H9 (cell line): ENCODE measurements around the gene SLX4IP. TPM values are rescaled to one million over a fixed set of nuclear protein-coding genes. Genes with fewer than 3 reads are reported as not detected.

Experiments
- DNase-seq: peaks from one replicate; pipeline ENCODE4 v3.0.0-alpha.2; 2017
- H2AFZ ChIP-seq: one replicate; pipeline ENCODE4 v1.6.1; 2013; ENCODE audit warnings: mild to moderate bottlenecking, low read length, control low read depth, moderate library complexity
- H2AK5ac ChIP-seq: 2 replicates; pipeline ENCODE4 v1.6.1; 2013; ENCODE audit warnings: low read length, control low read depth, mixed read lengths; ENCODE audit not compliant: insufficient read length
- H2BK120ac ChIP-seq: one replicate; pipeline ENCODE4 v1.6.1; 2013; ENCODE audit warnings: low read depth, mild to moderate bottlenecking, low read length, control low read depth, inconsistent platforms; ENCODE audit not compliant: poor library complexity, severe bottlenecking
- H2BK12ac ChIP-seq: 2 replicates; pipeline ENCODE4 v1.6.1; 2013; ENCODE audit warnings: low read length, control low read depth, mixed read lengths, low read depth; ENCODE audit not compliant: insufficient read length
- H2BK15ac ChIP-seq: 2 replicates; pipeline ENCODE4 v1.6.1; 2013; ENCODE audit warnings: low read depth, low read length, control low read depth
- H2BK20ac ChIP-seq: one replicate; pipeline ENCODE4 v1.6.1; 2013; ENCODE audit warnings: low read depth, mild to moderate bottlenecking, low read length, control low read depth, inconsistent platforms; ENCODE audit not compliant: poor library complexity, severe bottlenecking
- H2BK5ac ChIP-seq: 2 replicates; pipeline ENCODE4 v1.6.1; 2013; ENCODE audit warnings: low read length, control low read depth, mixed read lengths; ENCODE audit not compliant: insufficient read length
- H3K14ac ChIP-seq: 2 replicates; pipeline ENCODE4 v1.6.1; 2013; ENCODE audit warnings: low read length, control low read depth; ENCODE audit not compliant: insufficient read depth
- H3K18ac ChIP-seq: 2 replicates; pipeline ENCODE4 v1.6.1; 2013; ENCODE audit warnings: low read depth, mild to moderate bottlenecking, mixed read lengths, low read length, control low read depth; ENCODE audit not compliant: insufficient read length
- H3K23ac ChIP-seq: 2 replicates; pipeline ENCODE4 v1.6.1; 2013; ENCODE audit warnings: low read length, control low read depth, mixed read lengths, low read depth; ENCODE audit not compliant: insufficient read length
- H3K23me2 ChIP-seq: 2 replicates; pipeline ENCODE4 v1.6.1; 2013; ENCODE audit warnings: low read depth, mild to moderate bottlenecking, mixed read lengths, low read length, control low read depth; ENCODE audit not compliant: insufficient read length, poor library complexity, severe bottlenecking
- H3K27ac ChIP-seq: 2 replicates; pipeline ENCODE4 v1.5.1; 2013; ENCODE audit warnings: low read length, control low read depth, mixed read lengths, low read depth; ENCODE audit not compliant: insufficient read length
- H3K27me3 ChIP-seq: 2 replicates; pipeline ENCODE4 v1.6.1; 2013; ENCODE audit warnings: low read length, control low read depth, inconsistent platforms; ENCODE audit not compliant: insufficient read depth
- H3K4ac ChIP-seq: 2 replicates; pipeline ENCODE4 v1.6.1; 2013; ENCODE audit warnings: low read depth, mild to moderate bottlenecking, control low read depth, inconsistent platforms, low read length, moderate library complexity
- H3K4me1 ChIP-seq: 2 replicates; pipeline ENCODE4 v1.6.1; 2013; ENCODE audit warnings: low read length, control low read depth, inconsistent platforms; ENCODE audit not compliant: insufficient read depth
- H3K4me2 ChIP-seq: 2 replicates; pipeline ENCODE4 v1.6.1; 2013; ENCODE audit warnings: low read length, control low read depth, mixed read lengths; ENCODE audit not compliant: insufficient read length, insufficient read depth
- H3K56ac ChIP-seq: 2 replicates; pipeline ENCODE4 v1.6.1; 2013; ENCODE audit warnings: low read depth, mild to moderate bottlenecking, mixed read lengths, low read length, control low read depth; ENCODE audit not compliant: insufficient read length
- H3K79me1 ChIP-seq: 2 replicates; pipeline ENCODE4 v1.6.1; 2013; ENCODE audit warnings: low read depth, mild to moderate bottlenecking, moderate library complexity, low read length, control low read depth, inconsistent platforms; ENCODE audit not compliant: insufficient read depth, poor library complexity, severe bottlenecking
- H3K79me2 ChIP-seq: 2 replicates; pipeline ENCODE4 v1.6.1; 2013; ENCODE audit warnings: low read length, control low read depth, inconsistent platforms; ENCODE audit not compliant: insufficient read depth
- H3K9ac ChIP-seq: 2 replicates; pipeline ENCODE4 v1.6.1; 2013; ENCODE audit warnings: low read length, control low read depth, mixed read lengths; ENCODE audit not compliant: insufficient read length; ENCODE audit errors: extremely low read depth
- H3K9me3 ChIP-seq: one replicate; pipeline ENCODE4 v1.6.1; 2013; ENCODE audit warnings: low read depth, low read length, inconsistent platforms; ENCODE audit not compliant: control insufficient read depth
- H3T11ph ChIP-seq: one replicate; pipeline ENCODE4 v1.6.1; 2013; ENCODE audit warnings: mild to moderate bottlenecking, low read length, control low read depth, inconsistent platforms
- H4K20me1 ChIP-seq: one replicate; pipeline ENCODE4 v1.6.1; 2013; ENCODE audit not compliant: control insufficient read depth, insufficient read length, insufficient read depth
- H4K5ac ChIP-seq: 2 replicates; pipeline ENCODE4 v1.6.1; 2013; ENCODE audit warnings: low read depth, mild to moderate bottlenecking, mixed read lengths, low read length, control low read depth; ENCODE audit not compliant: insufficient read length
- H4K8ac ChIP-seq: replicated peaks from 2 replicates; pipeline ENCODE4 v1.6.1; 2013; ENCODE audit warnings: low read length, control low read depth, mixed read lengths, low read depth; ENCODE audit not compliant: insufficient read length
- H4K91ac ChIP-seq: 2 replicates; pipeline ENCODE4 v1.6.1; 2013; ENCODE audit warnings: low read depth, mild to moderate bottlenecking, moderate library complexity, mixed read lengths, low read length, control low read depth; ENCODE audit not compliant: insufficient read length
- H3K27ac Mint-ChIP-seq, 3 experiments: 2 replicates in 2 of 3; 3 replicates in 1 of 3; pipeline ENCODE4 v1.8.0; 2020 to 2021; ENCODE audit warnings: mixed read lengths in 3 of 3, mild to moderate bottlenecking in 1 of 3, moderate library complexity in 1 of 3
- H3K27me3 Mint-ChIP-seq: 2 replicates; pipeline ENCODE4 v1.8.0; 2021; ENCODE audit warnings: low read depth, mild to moderate bottlenecking, moderate library complexity, mixed read lengths
- H3K36me3 Mint-ChIP-seq, 3 experiments: 2 replicates in 2 of 3; 3 replicates in 1 of 3; pipeline ENCODE4 v1.8.0; 2020 to 2021; ENCODE audit warnings: low read depth in 3 of 3, mixed read lengths in 3 of 3; ENCODE audit not compliant: insufficient read depth in 1 of 3
- H3K4me1 Mint-ChIP-seq, 2 experiments: 2 replicates each; pipeline ENCODE4 v1.8.0; 2020; ENCODE audit warnings: mixed read lengths in 2 of 2
- H3K4me3 Mint-ChIP-seq, 2 experiments: 2 replicates in 1 of 2; 3 replicates in 1 of 2; pipeline ENCODE4 v1.8.0; 2020 to 2021; ENCODE audit warnings: mild to moderate bottlenecking in 2 of 2, mixed read lengths in 2 of 2, moderate library complexity in 1 of 2
- H3K9me3 Mint-ChIP-seq, 2 experiments: 2 replicates in 1 of 2; 3 replicates in 1 of 2; pipeline ENCODE4 v1.8.0; 2020; ENCODE audit warnings: mild to moderate bottlenecking in 2 of 2, mixed read lengths in 2 of 2, moderate library complexity in 1 of 2
- CTCF ChIP-seq: fragments of 200-600 bp; sonication (generic); conservative IDR thresholded peaks from 3 replicates; pipeline ENCODE4 v1.8.0; 2021; ENCODE audit warnings: antibody characterized with exemption, mild to moderate bottlenecking
- WGBS: extraction: QIAGEN DNeasy Blood & Tissue Kit; methylation state at CpG from one replicate; pipeline ENCODE4 v1.1.7; 2013; ENCODE audit warnings: missing lambda C conversion rate, low lambda C conversion rate, mixed read lengths; ENCODE audit not compliant: insufficient read length; ENCODE audit errors: extremely low coverage; 5-methylcytosine and 5-hydroxymethylcytosine counted together
- total RNA-seq: library from RNA; stranded (reverse); gene quantifications from 2 replicates; pipeline ENCODE4 v1.2.1, GENCODE V29; 2021

Gene SLX4IP
- total RNA-seq, 1 experiment from 2014 or later, result 7.9 TPM

- TF ChIP-seq CTCF, result no peak
- Histone ChIP-seq H2AK5ac (no peak overlapping the region), H4K20me1 (no peaks in the 10 kb centered on the region), H3K4me2 (no peak overlapping the region), H4K91ac (no peak overlapping the region), H2BK15ac (no peak overlapping the region), H3K56ac (no peak overlapping the region), H3K27ac (no peak overlapping the region), H3K4me1 (no peaks in the 10 kb centered on the region), H2AFZ (no peak overlapping the region), H4K5ac (no peak overlapping the region), H2BK20ac (no peak overlapping the region), H2BK12ac (no peak overlapping the region), H3K23me2 (no peaks in the 10 kb centered on the region), H3K14ac (no peak overlapping the region), H3K18ac (no peak overlapping the region), H4K8ac (no peak overlapping the region), H2BK120ac (no peak overlapping the region), H3T11ph (no peak overlapping the region), H3K4ac (no peak overlapping the region), H3K9ac (no peak overlapping the region), H3K9me3 (no peaks in the 10 kb centered on the region), H3K23ac (no peak overlapping the region), H2BK5ac (no peak overlapping the region), H3K79me2 (no peaks in the 10 kb centered on the region), H3K27me3 (no peaks in the 10 kb centered on the region), H3K79me1 (no peaks in the 10 kb centered on the region)
- DNase-seq, result no peak
- no peaks in the 10 kb centered on the region; a peak in 2 of 7 replicates for H3K36me3 Mint-ChIP-seq
- H3K9me3 Mint-ChIP-seq, result no peaks in the 10 kb centered on the region
- H3K27ac Mint-ChIP-seq, result no peak overlapping the region
- H3K4me1 Mint-ChIP-seq, result peaks cover 26 to 31% of the 10 kb centered on the region in 2 experiments
- H3K4me3 Mint-ChIP-seq, result no peak overlapping the region
- no peaks in the 10 kb centered on the region for H3K27me3 Mint-ChIP-seq
- WGBS, result no CpG with 5 or more reads among the region's 1 CpG
Observed at GRCh38 chr20:10478205-10478604, 43.1 kb downstream of the SLX4IP start.
